ENCODE results near the gene GIMAP5.
"Not testable (repeated sequence)": the region's sequence is repeated elsewhere in the genome, so short reads cannot be mapped to it uniquely, and the experiment has no call there.

Gene GIMAP5

DNA sequence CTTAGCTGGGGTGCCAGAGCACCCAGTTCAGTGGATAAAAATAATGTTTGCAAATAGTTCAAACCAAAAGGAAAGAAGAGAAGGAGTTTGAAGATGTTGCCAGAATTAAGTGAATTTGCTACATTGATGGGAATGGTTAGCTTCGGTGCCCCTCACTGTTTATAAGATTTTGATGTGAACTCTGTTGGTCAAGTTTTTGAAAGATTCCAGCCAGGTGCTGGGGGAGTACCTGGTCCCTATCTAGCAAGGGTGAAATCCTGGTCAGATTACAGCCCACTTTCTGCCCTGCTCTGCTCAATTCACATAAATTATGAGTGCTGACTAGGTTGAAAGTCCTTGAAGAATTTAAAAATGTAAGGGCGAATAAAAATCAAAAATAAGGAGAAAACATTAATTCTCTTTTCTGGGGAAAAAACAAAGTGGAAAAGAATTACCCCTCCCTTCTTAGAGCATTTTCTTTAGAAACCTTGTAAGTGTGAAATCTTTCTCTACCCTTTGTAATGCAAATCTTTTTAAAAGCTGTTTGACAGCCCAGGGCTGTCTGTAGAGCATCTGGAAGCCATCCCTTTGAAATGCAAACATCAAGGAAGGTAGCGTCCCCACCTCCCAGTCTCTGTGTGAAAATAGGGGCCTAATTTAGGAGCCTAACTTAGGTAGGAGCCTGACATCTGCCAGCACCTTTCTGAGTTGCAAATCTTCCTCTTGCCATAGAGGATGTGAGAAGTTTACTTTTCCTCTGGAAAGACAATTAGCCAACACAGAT, 1.4 kb upstream of the GIMAP5 start:
- no peak for DNase-seq

DNA sequence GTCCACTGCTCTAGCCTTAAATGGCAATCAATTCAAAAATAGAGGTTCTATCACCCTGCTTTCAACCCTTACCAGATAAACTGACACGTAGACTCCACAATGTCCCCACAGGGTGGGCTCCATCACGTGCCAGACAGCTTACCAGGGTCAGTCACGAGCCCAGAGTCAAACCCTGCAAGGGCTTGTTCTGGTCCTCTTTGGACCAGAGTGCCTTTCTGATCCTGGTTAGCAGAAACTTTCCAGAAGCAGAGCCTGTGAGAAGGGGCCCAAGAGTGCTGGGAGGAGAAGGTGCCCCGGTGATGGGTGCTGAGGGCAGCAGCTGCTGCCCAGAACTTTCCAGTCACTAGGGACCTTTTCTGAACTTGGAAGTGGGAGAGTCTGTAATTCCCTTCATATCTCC, 354 bp upstream of the GIMAP5 start:
- no peak for DNase-seq

DNA sequence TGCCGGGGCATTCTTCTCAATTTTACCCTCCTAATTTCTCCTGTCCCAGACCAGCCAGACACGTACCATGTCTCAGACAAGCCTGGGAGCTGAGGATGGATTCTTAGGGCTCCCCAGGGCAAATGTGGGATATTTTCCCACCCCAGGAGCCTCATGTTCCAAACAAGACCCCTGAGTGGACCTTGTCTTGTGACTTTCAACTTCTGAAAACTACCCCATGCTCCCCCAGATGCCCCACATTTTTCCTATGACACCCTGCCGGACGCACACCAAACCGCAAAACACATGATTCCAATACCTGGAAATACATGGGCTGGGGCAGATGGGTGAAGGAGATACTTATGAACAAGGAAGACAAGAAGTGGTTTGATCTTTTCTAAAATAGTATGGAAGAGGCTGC, 874 bp downstream of the GIMAP5 start:
- peak in 1 of 4 experiments; percentile 22 for DNase-seq

- DNase-seq, result no peak
Observed at GRCh38 chr7:150738591-150739001, 1.4 kb downstream of the GIMAP5 start.

- no peak for DNase-seq
Observed at GRCh38 chr7:150739033-150739432, 1.8 kb downstream of the GIMAP5 start.

- no peak for DNase-seq
Observed at GRCh38 chr7:150740053-150740452, 2.8 kb downstream of the GIMAP5 start.

- no peak for DNase-seq
Observed at GRCh38 chr7:150742286-150742968, 5.2 kb downstream of the GIMAP5 start.

GRCh38 chr7:150744041-150744656, 6.9 kb downstream of the GIMAP5 start:
- no peak for DNase-seq

GRCh38 chr7:150745086-150745485, 7.9 kb downstream of the GIMAP5 start:
- no peak for DNase-seq

DNA sequence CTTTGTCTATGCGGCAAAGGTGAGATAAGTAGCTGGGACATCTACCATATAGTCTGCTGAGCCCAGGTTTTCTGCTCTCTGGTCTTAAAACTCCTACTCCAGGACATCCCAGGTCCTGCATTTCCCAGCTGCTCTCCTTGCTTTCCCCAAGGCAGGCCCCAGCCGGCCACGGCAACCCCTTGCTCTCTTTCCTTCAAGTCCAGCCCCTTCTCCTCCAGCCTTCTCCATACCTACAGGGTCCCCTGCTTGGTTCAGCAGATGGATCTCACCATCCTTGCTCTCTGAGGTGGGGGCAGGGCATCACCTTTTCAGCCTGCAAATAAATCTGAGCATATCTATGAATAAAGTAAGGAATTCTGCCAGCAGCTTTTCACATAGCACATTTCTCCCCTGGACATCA, 8.7 kb downstream of the GIMAP5 start:
- no peak for DNase-seq

GRCh38 chr7:150746921-150747320, 9.7 kb downstream of the GIMAP5 start:
- DNase-seq, result no peak

DNA sequence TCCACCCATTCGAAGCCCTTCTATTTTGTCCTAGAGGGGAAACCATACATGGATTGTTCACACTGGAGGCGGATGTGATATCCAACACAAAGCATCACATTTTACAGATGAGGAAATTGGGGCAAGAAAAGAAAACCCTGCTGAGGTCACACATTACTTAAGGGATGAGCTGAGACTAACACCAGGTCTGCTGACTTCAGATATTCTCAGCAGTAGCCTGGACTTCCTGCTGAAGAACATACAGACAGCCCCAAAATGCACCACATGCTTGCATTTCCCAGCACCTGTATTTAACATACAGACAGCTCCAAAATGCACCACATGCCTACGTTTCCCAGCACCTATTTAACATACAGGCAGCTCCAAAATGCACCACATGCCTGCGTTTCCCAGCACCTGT, 11.2 kb downstream of the GIMAP5 start:
- DNase-seq, result no peak

GRCh38 chr7:150751702-150752101, 14.5 kb downstream of the GIMAP5 start:
- no peak for DNase-seq

DNA sequence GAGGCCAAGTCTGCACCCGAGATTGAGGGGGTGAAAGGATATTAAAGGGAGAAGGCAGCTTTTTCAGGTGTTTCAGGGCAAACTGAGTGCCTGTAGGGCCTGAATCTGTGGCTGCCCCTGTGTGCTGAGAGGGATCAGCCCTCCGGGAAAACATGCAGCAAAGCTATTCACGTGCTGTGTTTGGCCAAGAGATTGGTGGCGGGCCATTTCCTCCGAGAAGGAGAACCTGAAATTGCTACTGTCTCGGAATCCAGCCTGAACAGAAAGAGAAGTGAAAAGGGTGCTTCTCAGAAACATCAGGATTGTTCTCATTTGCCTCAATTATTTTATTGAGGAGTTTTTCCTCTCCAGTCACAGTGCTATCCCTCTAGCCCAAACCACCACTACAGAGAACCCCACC, 16.0 kb downstream of the GIMAP5 start:
- no peak for DNase-seq

DNA sequence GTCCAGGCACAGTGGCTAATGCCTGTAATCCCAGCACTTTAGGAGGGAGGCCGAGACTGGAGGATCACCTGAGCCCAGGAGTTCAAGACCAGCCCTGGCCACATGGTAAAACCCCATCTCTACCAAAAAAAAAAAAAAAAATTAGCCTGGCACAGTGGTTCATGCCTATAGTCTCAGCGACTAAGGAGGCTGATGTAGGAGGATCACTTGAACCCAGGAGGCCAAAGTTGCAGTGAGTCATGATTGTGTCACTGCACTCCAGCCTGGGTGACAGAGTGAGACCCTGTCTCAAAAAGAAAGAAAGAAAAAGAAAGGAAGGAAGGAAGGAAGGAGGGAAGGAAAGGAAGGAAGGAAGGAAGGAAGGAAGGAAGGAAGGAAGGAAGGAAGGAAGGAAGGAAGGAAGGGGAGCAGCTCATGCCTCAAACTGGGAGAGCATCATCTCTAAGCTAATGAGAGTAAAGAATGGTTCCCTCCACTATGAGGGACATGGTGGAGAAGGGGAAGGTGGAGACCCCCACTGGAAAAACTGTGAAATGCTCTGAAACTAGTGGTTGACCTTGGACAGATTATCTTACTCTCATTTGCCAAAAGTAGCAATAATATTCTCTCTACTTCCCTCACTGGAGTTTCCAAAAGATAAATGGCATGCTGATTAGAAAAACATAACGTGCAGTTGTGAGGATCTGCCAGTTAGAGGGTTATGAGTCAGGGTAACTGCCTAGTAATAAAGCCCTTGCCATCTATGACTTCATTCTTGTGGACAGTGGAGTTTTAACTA, 16.8 kb downstream of the GIMAP5 start:
- no peak for DNase-seq

- no peak for DNase-seq
Observed at GRCh38 chr7:150754951-150755350, 17.7 kb downstream of the GIMAP5 start.

DNA sequence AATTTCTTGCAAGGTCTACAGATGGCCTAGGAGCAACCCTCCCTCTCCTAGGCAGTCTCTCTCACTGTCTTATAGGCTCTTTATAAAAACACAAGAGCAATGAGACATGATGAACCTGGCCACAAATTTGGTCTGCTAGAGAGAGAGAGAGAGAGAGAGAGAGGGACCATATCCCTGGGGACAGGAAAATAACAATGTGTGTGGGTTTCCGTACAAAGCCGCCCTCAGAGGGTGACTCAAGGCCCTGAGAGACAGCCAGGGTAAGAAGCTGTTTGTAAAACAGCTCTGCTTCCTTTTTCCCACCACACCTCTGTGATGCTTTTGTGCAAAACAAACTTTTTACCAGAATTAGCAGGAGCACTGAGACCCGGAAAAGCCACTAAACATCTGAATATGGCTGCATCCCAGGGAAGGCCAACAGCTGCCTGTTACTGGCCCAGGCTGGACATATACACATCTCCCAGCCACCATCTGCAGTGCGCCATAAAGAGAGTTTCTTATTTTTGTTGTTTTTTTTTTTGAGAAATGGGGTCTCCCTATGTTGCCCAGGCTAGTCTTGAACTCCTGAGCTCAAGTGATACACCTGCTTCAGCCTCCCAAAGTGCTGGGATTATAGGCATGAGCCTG, 18.4 kb downstream of the GIMAP5 start:
- DNase-seq, result peak in 2 of 4 experiments; percentile 27 to 54

GRCh38 chr7:150756166-150756565, 18.9 kb downstream of the GIMAP5 start:
- no peak for DNase-seq

DNA sequence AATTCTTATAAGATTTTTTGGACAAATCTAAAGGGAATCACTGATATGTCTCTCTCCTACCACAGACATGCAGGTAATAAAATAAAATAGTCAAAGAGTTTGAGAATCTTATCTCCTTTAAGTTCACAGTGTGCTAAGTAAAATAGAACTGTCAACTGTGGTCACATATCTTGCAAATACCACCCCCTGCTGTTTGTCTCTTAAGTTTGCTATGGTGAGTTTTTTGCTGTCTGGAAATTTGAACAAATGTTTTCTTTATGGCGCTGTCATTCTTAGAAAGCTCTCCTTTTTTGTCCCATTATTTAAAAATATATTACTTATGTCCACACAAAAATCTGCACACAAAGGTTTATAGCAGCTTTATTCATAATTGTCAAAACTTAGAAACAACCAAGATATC, 19.6 kb downstream of the GIMAP5 start:
- DNase-seq, result no peak

- no peak for DNase-seq
Observed at GRCh38 chr7:150759479-150759878, 22.3 kb downstream of the GIMAP5 start.

DNA sequence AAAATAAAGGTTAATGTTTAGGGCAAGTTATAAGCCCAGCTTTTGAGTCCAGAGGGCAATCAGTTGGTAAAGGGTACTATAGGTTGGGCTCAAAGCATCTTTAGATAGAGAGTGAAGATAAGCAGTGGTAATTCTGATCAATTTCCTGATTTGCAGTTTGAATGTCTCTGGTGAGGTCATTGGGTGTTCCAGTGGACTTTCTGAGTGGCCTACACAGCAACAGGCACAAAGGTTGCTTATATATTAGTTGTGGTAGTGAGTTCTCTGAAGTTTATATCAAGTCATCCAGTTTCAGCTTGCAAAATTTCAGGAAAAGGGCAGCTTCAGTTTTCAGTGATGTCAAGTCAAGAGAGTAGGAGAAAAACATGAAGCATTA, 29.1 kb downstream of the GIMAP5 start:
- DNase-seq, result no peak

DNA sequence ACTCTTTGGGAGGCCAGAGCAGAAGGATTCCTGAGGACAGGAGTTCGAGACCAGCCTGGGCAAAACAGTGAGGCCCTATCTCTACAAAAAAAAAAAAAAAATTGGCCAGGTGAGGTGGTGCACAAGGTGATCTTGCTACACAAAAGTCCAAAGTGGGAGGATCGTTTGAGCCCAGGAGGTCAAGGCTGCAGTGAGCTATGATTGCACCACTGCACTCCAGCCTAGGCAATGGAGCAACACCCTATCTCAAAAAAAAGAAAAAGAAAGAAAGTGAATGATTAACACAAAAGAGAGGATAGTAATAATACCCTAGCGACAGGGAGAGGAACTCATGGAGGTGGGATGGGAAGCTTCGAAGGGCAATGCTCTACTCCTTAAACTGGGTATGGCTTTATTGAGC, 32.5 kb downstream of the GIMAP5 start:
- DNase-seq, result no peak

GRCh38 chr7:150774131-150774530, 36.9 kb downstream of the GIMAP5 start:
- not testable (repeated sequence) for DNase-seq
